Neural cell (in vitro differentiated cells): ENCODE data around the gene EFHD1. TPM values are rescaled to one million over a fixed set of nuclear protein-coding genes. Genes with fewer than 3 reads are reported as not detected.

ENCODE experiments used
- H2AFZ ChIP-seq: fragments of 200-600, 300-800 bp; sonication (generic), shearing (Covaris generic); 2 replicates; pipeline ENCODE4 v1.6.0; 2014; ENCODE audit warnings: low read depth, mild to moderate bottlenecking, antibody characterized with exemption, low read length, moderate library complexity
- H3F3A ChIP-seq: fragments of 200-600 bp; shearing (Covaris generic); 2 replicates; pipeline ENCODE4 v1.6.1; 2016; ENCODE audit warnings: mild to moderate bottlenecking, moderate library complexity, mixed read lengths, antibody characterized with exemption, low read length; ENCODE audit not compliant: insufficient read depth, poor library complexity, severe bottlenecking
- H3K27ac ChIP-seq: fragments of 200-600, 300-800 bp; sonication (generic), shearing (Covaris generic); 2 replicates; pipeline ENCODE4 v1.5.1; 2014; ENCODE audit warnings: mild to moderate bottlenecking, low read length, moderate library complexity
- H3K27me3 ChIP-seq: fragments of 300-800, 200-600 bp; sonication (generic), shearing (Covaris generic); 2 replicates; pipeline ENCODE4 v1.6.0; 2014; ENCODE audit warnings: mild to moderate bottlenecking, low read depth, low read length, moderate library complexity; ENCODE audit not compliant: insufficient read depth
- H3K36me3 ChIP-seq: fragments of 300-800, 200-600 bp; sonication (generic), shearing (Covaris generic); 2 replicates; pipeline ENCODE4 v1.5.1; 2014; ENCODE audit warnings: mild to moderate bottlenecking, antibody characterized with exemption, low read length, moderate library complexity; ENCODE audit not compliant: insufficient read depth
- H3K4me2 ChIP-seq: fragments of 300-800, 200-600 bp; sonication (generic), shearing (Covaris generic); 2 replicates; pipeline ENCODE4 v1.6.0; 2014; ENCODE audit warnings: mild to moderate bottlenecking, low read length
- H3K4me3 ChIP-seq: fragments of 300-800, 200-600 bp; sonication (generic), shearing (Covaris generic); 2 replicates; pipeline ENCODE4 v1.5.1; 2014; ENCODE audit warnings: mild to moderate bottlenecking, low read length, moderate library complexity
- H3K79me2 ChIP-seq: fragments of 200-600 bp; shearing (Covaris generic); replicated peaks from 2 replicates; pipeline ENCODE4 v1.6.0; 2014; ENCODE audit warnings: mild to moderate bottlenecking, low read length, moderate library complexity; ENCODE audit not compliant: insufficient read depth
- H3K9ac ChIP-seq: fragments of 300-800, 200-600 bp; sonication (generic), shearing (Covaris generic); 2 replicates; pipeline ENCODE4 v1.6.1; 2016; ENCODE audit warnings: mild to moderate bottlenecking, low read length, mixed read lengths
- H3K9me2 ChIP-seq: fragments of 200-600 bp; shearing (Covaris generic); 2 replicates; pipeline ENCODE4 v1.6.1; 2016; ENCODE audit warnings: mild to moderate bottlenecking, low read length, mixed read lengths; ENCODE audit not compliant: insufficient read depth
- H3K9me3 ChIP-seq: fragments of 200-600, 300-800 bp; sonication (generic), shearing (Covaris generic); 2 replicates; pipeline ENCODE4 v1.6.1; 2016; ENCODE audit warnings: mild to moderate bottlenecking, mixed run types, low read length, moderate library complexity, mixed read lengths
- H4K20me1 ChIP-seq: fragments of 200-600 bp; shearing (Covaris generic); 2 replicates; pipeline ENCODE4 v1.6.1; 2016; ENCODE audit warnings: mild to moderate bottlenecking, mixed run types; ENCODE audit not compliant: insufficient read depth
- CTCF ChIP-seq: fragments of 450-650 bp; IDR thresholded peaks from 2 replicates; pipeline ENCODE4 v1.5.1; 2014; ENCODE audit warnings: antibody characterized with exemption, mild to moderate bottlenecking, moderate library complexity; ENCODE audit not compliant: poor library complexity, severe bottlenecking
- EP300 ChIP-seq: fragments of 450-650 bp; conservative IDR thresholded peaks from 2 replicates; pipeline ENCODE4 v1.6.1; 2014; ENCODE audit warnings: antibody characterized with exemption, mild to moderate bottlenecking, moderate library complexity; ENCODE audit not compliant: poor library complexity, severe bottlenecking
- EZH2 ChIP-seq: fragments of 200-600, 300-800 bp; shearing (Covaris generic), sonication (generic); IDR thresholded peaks from 2 replicates; pipeline ENCODE4 v1.6.1; 2014; ENCODE audit warnings: antibody characterized with exemption, low read length, borderline replicate concordance, mild to moderate bottlenecking; ENCODE audit not compliant: insufficient read depth, poor library complexity, severe bottlenecking
- MXI1 ChIP-seq: fragments of 450-650 bp; conservative IDR thresholded peaks from 2 replicates; pipeline ENCODE4 v1.6.1; 2014; ENCODE audit warnings: antibody characterized with exemption, mild to moderate bottlenecking; ENCODE audit not compliant: poor library complexity, severe bottlenecking
- POLR2AphosphoS5 ChIP-seq: IDR thresholded peaks from 2 replicates; pipeline ENCODE4 v1.6.1; 2012
- RAD21 ChIP-seq: fragments of 450-650 bp; conservative IDR thresholded peaks from 2 replicates; pipeline ENCODE4 v1.6.1; 2014; ENCODE audit warnings: antibody characterized with exemption, mild to moderate bottlenecking, moderate library complexity
- REST ChIP-seq: IDR thresholded peaks from 2 replicates; pipeline ENCODE4 v1.6.1; 2012; ENCODE audit warnings: borderline replicate concordance
- SMC3 ChIP-seq: fragments of 450-650 bp; conservative IDR thresholded peaks from 2 replicates; pipeline ENCODE4 v1.6.1; 2014; ENCODE audit warnings: antibody characterized with exemption, mild to moderate bottlenecking, moderate library complexity; ENCODE audit not compliant: poor library complexity
- TAF1 ChIP-seq: IDR thresholded peaks from 2 replicates; pipeline ENCODE4 v1.6.1; 2012; ENCODE audit warnings: low read depth
- polyA plus RNA-seq: library from polyadenylated mRNA; depleted of rRNA; stranded (reverse); fragments of >200 nt; gene quantifications from 2 replicates; pipeline ENCODE4 v1.2.3, GENCODE V29; 2014

The EFHD1 gene
- polyA plus RNA-seq, 1 donor from 2014 or later = not detected

- no peaks in the 10 kb centered on the region for H3K27me3 ChIP-seq
- H3K9ac ChIP-seq = no peak overlapping the region
- H3K36me3 ChIP-seq = no peaks in the 10 kb centered on the region
- H3F3A ChIP-seq = no peaks in the 10 kb centered on the region
- TF ChIP-seq MXI1 (no peak), EZH2 (no peak), EP300 (no peak), POLR2AphosphoS5 (no peak), TAF1 (no peak), CTCF (no peak), RAD21 (no peak), REST (no peak), SMC3 (no peak)
- no peak overlapping the region for H3K4me2 ChIP-seq
- H2AFZ ChIP-seq = no peak overlapping the region
- no peaks in the 10 kb centered on the region for H3K79me2 ChIP-seq
- no peaks in the 10 kb centered on the region for H3K9me2 ChIP-seq
- no peaks in the 10 kb centered on the region for H4K20me1 ChIP-seq
- no peak overlapping the region for H3K27ac ChIP-seq
- no peaks in the 10 kb centered on the region for H3K9me3 ChIP-seq
- H3K4me3 ChIP-seq = no peak overlapping the region
Measured at GRCh38 chr2:232646726-232647125, 13.3 kb downstream of the EFHD1 start.

GRCh38 chr2:232647261-232647660 lies 13.9 kb downstream of the EFHD1 start:
- Histone ChIP-seq H3K9me2 (no peaks in the 10 kb centered on the region), H3K9me3 (no peaks in the 10 kb centered on the region), H3K36me3 (no peaks in the 10 kb centered on the region), H2AFZ (no peak overlapping the region), H3K4me3 (no peak overlapping the region), H3K27ac (no peak overlapping the region), H3K79me2 (no peaks in the 10 kb centered on the region), H3K27me3 (no peaks in the 10 kb centered on the region), H3K4me2 (no peak overlapping the region), H4K20me1 (no peaks in the 10 kb centered on the region), H3K9ac (no peak overlapping the region), H3F3A (no peaks in the 10 kb centered on the region)
- no peak for TF ChIP-seq CTCF
